ENCODE results near the gene WDR33. TPM values are rescaled to one million over a fixed set of nuclear protein-coding genes. Genes with fewer than 3 reads are reported as not detected.
A peak's percentile ranks its signal among the peaks of the same experiment; 100 is the strongest.

The WDR33 gene
- total and polyA plus RNA-seq, 8 donors, result 7.9 to 99.9 (median 20.3) TPM

- DNase-seq, result peak; percentile 93 to 98
- 0 to 1% (median 0%) methylated on average over 28 to 44 of the region's 44 CpGs for WGBS, 5 donors
- TF ChIP-seq POLR2AphosphoS5 (IDR thresholded peaks at IDR 0.05), result peak; percentile 65 to 95 (median 91)
- TF ChIP-seq POLR2A (IDR thresholded peaks at IDR 0.05), result peak in 1 of 4 donors; percentile 34
- no peak for TF ChIP-seq CTCF (IDR thresholded peaks at IDR 0.05)
- no peak for TF ChIP-seq EP300 (IDR thresholded peaks at IDR 0.05)
- intact Hi-C loops (cut with DNase I; ENCODE audit: low total_unique reads), result no loop called here
- Histone ChIP-seq H3K27ac (peak within 1 kb of the TSS; percentile 90 to 99 (median 98)), H3K27me3 (no peaks in the 10 kb centered on the region), H3K36me3 (peaks cover 4 to 10% (median 9%) of the 10 kb centered on the region in 4 donors), H3K4me3 (peak within 1 kb of the TSS; percentile 57 to 84 (median 76)), H3K9me3 (no peaks in the 10 kb centered on the region), H3K4me1 (peaks cover 30 to 45% (median 37%) of the 10 kb centered on the region in 4 donors)
These were observed 109.7 kb downstream of the WDR33 start, which contains the start of gene SFT2D3 for GRCh38 chr2:127701193-127701650. Gene SFT2D3 (plus strand): TSS chr2:127701497. CDS start chr2:127701529, 32 bp downstream.

DNA sequence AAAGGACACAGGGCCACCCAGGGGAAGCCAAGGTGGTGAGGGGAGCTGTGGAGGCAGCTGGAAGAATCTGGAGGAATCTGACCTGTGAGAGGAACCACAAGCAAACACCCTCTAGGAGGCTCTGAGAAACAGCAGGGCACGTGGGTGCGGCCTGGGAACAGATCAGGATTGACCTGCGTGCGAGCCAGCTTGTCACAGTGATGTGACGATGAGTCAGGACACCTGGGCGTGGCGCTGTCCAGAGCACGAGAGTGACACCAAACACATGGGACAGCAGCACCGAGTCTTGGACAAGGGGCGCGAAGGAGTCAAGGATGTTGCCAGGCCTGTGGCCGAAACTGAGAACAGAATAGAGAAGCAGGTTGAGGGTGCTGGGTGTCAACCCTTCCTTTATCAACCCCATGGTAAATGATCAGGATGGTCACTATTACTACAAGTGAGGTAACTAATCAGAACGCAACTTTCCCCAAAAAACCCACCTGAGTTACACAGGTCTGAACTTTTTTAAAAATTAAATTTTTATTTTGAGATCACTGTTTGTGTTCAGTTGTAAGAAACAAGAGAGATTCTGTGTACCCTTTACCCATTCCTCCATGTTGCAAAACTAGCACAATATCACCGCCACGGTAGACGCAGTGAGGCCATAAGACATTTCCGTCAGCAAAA lies 110.3 kb downstream of the WDR33 start:
- WGBS, 5 donors, result 53 to 60% (median 55%) methylated on average over 17 of the region's 17 CpGs
- intact Hi-C loops (cut with DNase I; ENCODE audit: low total_unique reads), result no loop called here
- Histone ChIP-seq H3K4me3 (peak overlapping the region; percentile 57 to 84 (median 76)), H3K27me3 (no peaks in the 10 kb centered on the region), H3K9me3 (no peaks in the 10 kb centered on the region), H3K36me3 (peaks cover 0 to 5% (median 3%) of the 10 kb centered on the region in 4 donors), H3K27ac (peak overlapping the region; percentile 90 to 99 (median 98)), H3K4me1 (peaks cover 30 to 48% (median 38%) of the 10 kb centered on the region in 4 donors)
- DNase-seq, result peak; percentile 64 to 79
- TF ChIP-seq POLR2AphosphoS5 (IDR thresholded peaks at IDR 0.05) (peak in 1 of 3 donors; percentile 10), EP300 (IDR thresholded peaks at IDR 0.05) (no peak)

GRCh38 chr2:127698553-127699355 lies 112.2 kb downstream of the WDR33 start:
- WGBS, 5 donors, result 94 to 96% (median 96%) methylated on average over 27 of the region's 27 CpGs
- intact Hi-C loops (cut with DNase I; ENCODE audit: low total_unique reads), result no loop called here
- peaks cover 20 to 39% (median 30%) of the 10 kb centered on the region in 4 donors for H3K4me1 ChIP-seq

DNA sequence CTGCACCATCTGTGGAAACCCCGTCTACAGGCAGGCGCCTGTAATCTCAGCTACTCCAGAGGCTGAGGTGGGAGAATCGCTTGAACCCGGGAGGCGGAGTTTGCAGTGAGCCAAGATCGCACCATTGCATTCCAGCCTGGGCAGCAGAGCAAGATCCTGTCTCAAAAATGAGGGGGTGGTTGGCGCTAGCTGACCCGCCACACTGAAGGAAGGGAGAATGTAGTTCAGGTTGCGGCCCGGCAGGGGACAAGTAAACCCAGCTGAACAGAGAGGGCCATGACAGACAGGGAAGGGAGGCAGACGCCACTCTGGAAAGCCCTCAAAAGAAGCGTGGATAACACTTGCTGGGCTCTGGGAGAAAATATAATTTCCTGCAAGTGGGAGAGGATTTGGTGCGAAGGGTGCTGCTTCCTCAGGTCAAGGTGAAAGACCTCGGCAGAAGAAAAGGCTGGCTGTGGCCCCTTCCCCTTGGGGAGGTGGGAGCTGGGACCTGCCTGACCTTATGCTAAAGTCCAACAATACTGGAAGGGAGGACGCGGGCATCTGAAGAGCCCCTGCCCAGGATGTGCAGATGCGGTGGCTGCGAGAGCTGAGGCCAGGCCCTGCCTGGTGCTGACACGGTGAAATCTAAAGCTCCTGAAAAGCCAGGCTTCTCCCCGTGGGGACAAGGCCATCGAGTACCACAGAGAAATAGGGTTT lies 113.3 kb downstream of the WDR33 start:
- Histone ChIP-seq H3K4me1 (peaks cover 9 to 29% (median 19%) of the 10 kb centered on the region in 4 donors), H3K27ac (no peak overlapping the region), H3K9me3 (no peaks in the 10 kb centered on the region), H3K36me3 (no peaks in the 10 kb centered on the region), H3K4me3 (no peak overlapping the region), H3K27me3 (no peaks in the 10 kb centered on the region)
- intact Hi-C loops (cut with DNase I; ENCODE audit: low total_unique reads), result no loop called here
- WGBS, 5 donors, result 93 to 96% (median 96%) methylated on average over 21 of the region's 21 CpGs
- DNase-seq, result no peak
- TF ChIP-seq EP300 (IDR thresholded peaks at IDR 0.05), result no peak
- TF ChIP-seq POLR2A (IDR thresholded peaks at IDR 0.05), result no peak
- TF ChIP-seq CTCF (IDR thresholded peaks at IDR 0.05), result no peak
- no peak for TF ChIP-seq POLR2AphosphoS5 (IDR thresholded peaks at IDR 0.05)

More at GRCh38 chr2:127698553-127699355, 112.2 kb downstream of the WDR33 start:
- H3K9me3 ChIP-seq, result no peaks in the 10 kb centered on the region
- H3K27ac ChIP-seq, result no peak overlapping the region
- no peak for DNase-seq
- peaks cover 0 to under 1% (median 0%) of the 10 kb centered on the region in 4 donors for H3K36me3 ChIP-seq
- no peak for TF ChIP-seq CTCF (IDR thresholded peaks at IDR 0.05)
- no peak for TF ChIP-seq POLR2A (IDR thresholded peaks at IDR 0.05)
- TF ChIP-seq EP300 (IDR thresholded peaks at IDR 0.05), result no peak
- TF ChIP-seq POLR2AphosphoS5 (IDR thresholded peaks at IDR 0.05), result no peak
- H3K4me3 ChIP-seq, result no peak overlapping the region
- H3K27me3 ChIP-seq, result no peaks in the 10 kb centered on the region
